NCI-H446 treated with DMSO at 0.1 percent for 48 hours (cell line): ENCODE results near the gene ACOXL.
"Not testable (repeated sequence)": the region's sequence is repeated elsewhere in the genome, so short reads cannot be mapped to it uniquely, and the experiment has no call there.

Experiments
- DNase-seq: peaks from one replicate; lab custom pipeline; 2025; lab: John Stamatoyannopoulos, UW

Gene ACOXL

DNA sequence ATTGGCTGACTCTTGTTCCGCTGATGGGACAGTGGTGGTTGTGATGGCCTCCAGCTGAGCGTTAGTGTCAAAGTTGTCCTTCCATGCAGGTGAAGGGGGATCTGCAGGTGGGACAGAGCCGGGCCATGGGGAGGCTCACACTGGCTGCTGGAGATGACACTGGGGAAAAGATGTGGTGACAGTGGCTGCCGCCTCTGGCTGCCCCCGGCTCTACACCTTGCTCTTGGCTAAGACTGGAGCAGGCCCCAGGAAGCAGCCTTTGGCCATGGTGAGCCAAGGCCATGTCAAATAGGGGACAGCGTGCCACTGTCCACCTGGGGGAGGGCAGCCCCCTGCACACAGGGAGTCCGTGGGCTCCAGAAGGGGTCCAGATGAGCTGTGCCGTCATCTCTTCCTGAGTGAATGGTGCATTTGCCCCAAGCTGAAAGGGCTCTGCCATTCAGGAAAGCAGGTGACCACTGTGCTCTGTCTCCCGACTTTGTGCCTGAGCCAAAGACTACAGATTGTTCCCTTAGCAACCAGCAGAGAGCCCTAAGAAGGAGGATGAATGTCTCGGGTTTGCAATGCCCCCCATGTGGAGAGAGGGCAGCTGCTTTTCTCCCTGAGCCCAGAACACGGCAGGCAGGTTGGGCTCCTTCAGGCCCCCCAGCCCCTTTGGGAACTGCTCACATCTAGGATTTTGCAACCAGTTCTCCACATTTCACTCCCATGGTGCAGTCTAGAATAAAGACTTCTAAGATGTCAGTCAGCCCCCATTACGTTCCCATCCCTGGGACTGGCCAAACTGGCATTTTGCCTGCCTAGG lies 309.2 kb downstream of the ACOXL start:
- no peak for DNase-seq

- DNase-seq, result no peak
Observed at GRCh38 chr2:111042261-111042660, 309.9 kb downstream of the ACOXL start.

GRCh38 chr2:111042772-111043771 lies 310.7 kb downstream of the ACOXL start:
- no peak for DNase-seq

DNA sequence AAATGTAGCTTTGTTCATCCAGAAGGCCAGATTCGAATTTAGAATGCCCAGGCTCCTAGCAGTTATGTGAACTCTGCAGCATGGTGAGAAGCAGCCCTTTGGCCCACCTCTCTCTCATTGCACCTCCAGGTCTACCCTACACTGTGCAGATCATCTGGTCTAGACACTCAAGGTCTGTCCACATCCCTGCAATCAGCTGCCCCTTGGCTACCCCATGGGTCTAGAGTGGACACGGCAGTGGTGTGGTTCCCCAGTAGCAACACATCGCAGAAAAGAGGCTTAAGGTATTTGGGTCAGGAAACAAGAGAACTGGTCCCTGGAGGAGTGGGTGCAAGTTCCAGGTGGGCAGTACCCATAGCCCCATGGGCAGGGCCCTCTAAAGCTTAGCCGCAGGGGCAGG lies 311.7 kb downstream of the ACOXL start:
- DNase-seq, result no peak

DNA sequence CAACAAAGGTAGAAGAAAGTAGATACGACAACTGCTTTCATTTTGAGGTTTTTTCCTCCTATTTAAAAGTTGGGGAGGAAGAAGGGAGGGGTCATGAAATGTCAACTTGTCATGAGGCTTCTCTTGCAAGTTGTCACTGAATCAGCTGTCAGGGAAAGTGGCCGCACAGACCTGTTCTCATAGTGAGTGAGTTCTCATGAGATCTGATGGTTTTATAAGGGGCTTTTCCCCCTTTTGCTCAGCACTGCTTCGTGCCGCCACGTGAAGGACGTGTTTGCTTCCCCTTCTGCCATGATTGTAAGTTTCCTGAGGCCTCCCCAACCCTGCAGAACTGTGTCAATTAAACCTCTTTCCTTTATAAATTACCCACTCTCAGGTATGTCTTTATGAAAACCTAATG lies 312.9 kb downstream of the ACOXL start:
- DNase-seq, result not testable (repeated sequence)

DNA sequence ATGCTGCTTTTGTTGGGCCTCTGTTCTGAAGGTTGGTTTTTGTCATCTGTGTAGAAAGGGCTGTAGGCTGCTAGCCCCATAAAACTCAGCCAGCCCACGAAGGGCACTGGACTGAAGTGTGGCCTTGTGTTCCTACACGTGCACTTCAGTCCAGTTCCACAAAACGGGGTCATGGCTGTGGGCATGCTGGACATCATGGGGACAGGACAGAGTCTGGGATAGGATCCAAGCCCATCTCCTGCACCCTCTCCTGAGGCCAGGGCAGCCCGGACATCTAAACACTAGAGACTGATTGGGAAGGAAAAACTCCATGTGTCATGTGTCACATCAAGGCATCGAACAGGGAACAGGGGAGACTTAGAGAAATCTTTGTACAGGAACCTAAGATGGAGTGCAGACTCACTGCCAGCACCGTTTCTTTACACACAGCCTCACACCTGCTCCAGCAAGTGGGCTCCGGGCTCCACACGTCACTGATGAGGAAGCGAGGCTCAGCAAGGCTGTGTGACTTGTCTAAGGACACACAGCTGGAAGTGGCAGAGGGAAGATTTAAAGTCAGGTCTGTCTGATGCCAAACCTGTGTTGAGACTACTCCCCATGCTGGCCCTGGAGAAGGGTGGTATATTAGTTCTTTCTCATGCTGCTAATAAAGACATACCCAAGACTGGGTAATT lies 313.5 kb downstream of the ACOXL start:
- DNase-seq, result no peak

DNA sequence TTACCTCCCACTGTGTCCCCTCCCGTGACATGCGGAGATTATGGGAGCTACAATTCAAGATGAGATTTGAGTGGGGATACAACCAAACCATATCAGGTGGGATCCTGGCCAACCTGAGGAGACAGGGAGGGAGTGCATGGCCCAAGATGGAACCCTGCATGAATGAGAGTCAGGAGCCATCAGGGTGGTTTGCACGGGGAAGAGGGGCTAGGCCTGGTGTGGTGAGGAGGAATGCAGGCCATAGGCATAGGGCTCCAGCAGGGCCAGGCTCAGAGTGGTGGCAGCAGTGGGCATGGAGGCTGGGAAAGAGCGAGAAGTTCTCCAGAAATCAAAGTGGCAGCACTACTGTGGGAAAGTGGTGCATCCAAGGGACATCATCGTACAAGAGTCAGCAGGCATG lies 314.3 kb downstream of the ACOXL start:
- no peak for DNase-seq

GRCh38 chr2:111048856-111049768 lies 316.7 kb downstream of the ACOXL start:
- no peak for DNase-seq

DNA sequence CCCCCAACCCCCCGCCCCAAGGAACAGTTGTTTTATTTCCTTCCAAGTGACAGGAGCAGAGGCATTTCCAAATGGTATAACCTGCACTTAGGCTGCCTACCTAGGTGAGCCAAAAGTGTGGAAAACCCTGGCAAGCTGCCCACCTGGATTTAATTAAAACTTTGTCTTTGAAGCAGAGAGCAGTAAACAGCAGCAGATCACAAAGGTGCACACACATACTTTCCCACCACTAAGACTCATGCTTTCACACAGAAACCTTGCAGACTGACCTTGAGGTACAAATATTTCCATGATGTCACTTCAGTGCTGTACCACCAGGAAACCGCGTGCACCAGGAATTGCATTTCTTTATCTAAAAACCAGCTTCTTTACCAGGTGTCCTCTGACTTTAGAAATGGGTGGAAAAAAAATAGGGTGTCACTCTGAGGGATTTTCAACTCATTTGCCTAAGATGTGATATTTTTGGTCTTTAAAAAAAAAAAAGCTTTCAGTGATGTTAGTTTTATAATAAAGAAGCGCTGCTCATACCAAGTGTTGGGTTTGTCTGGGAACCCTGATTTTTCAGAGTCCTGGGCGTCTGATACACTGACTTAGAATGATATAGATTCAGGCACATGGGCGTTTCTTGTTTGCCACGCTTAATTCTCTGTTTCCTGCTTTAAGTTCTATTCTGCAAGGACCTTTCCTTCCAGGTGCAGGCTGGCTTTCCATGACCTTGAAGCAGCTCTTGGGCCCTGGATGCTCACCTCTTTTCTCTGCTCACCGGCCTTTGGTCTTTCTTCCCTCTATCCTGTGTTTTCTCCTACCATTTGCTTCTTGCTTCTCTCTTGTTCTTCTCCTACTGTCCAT lies 317.6 kb downstream of the ACOXL start:
- no peak for DNase-seq

GRCh38 chr2:111050701-111051376 lies 318.5 kb downstream of the ACOXL start:
- no peak for DNase-seq

- DNase-seq, result no peak
Observed at GRCh38 chr2:111052621-111053020, 320.2 kb downstream of the ACOXL start.

GRCh38 chr2:111053266-111053665 lies 320.9 kb downstream of the ACOXL start:
- no peak for DNase-seq

DNA sequence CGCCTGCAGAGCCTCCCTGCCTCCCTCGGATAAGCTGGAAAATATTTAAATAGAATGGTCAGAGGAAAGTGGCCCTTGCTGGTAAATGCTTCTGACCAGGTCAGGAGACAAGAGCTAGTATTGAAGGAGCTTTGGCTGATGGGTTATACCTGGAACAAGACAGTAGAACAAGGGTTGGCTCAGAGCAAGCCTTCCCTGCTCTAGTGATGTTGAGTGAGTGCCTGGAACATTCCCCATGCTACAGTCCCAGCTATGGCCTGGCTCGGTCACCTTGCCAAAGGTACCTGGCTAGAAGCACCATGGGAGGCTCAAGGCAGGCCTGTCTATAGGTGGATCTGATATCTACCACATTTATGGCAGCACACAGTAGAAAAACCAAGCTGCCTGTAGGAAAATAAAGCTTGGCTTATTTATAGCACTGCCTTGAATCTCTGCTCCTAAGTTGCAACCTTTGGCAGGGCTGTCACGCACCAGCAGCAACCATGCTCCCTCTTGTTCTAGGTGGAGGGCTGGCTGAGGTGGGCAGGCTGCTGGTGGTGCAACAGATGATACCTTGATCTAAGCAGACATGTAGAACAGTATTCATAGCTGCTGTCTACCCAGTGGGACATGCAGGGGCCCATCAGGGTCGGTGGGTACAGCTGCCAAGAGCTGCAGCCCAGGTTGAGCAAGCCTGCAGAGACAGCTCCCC lies 321.6 kb downstream of the ACOXL start:
- no peak for DNase-seq

- DNase-seq, result no peak
Observed at GRCh38 chr2:111054791-111055691, 322.7 kb downstream of the ACOXL start.

GRCh38 chr2:111055735-111056134 lies 323.4 kb downstream of the ACOXL start:
- no peak for DNase-seq

GRCh38 chr2:111057045-111057444 lies 324.7 kb downstream of the ACOXL start:
- no peak for DNase-seq

- no peak for DNase-seq
Observed at GRCh38 chr2:111057721-111058120, 325.3 kb downstream of the ACOXL start.

DNA sequence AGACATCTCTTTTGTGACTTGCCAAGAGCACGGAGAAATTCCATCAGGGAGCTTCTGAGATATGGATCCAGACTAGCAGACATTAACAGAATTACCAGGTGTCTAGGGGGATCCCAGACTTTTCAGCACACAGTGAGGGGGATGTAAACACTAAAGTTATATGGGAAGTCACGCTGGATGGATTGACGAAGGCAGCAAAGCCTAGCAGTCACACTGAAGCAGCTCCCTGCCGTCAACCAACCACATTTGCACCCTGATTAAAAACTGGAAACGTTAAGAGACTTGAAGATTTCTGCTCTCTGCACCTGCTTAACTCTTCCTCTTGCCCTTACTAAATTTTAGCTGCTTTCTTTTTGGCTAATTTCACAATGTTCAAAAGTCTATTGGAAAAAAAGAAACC lies 325.9 kb downstream of the ACOXL start:
- no peak for DNase-seq
